SK-N-SH (cell line): ENCODE measurements around the gene LYPD4.

Experiments
- CHD2 ChIP-seq: fragments of 150-350 bp; IDR thresholded peaks from 2 replicates; pipeline ENCODE4 v1.6.1; 2018; ENCODE audit warnings: low read length; ENCODE audit not compliant: partially characterized antibody
- MEF2A ChIP-seq: IDR thresholded peaks from 2 replicates; pipeline ENCODE4 v1.4.0; 2012; ENCODE audit warnings: low read depth, borderline replicate concordance
- POLR2AphosphoS5 ChIP-seq: IDR thresholded peaks from 2 replicates; pipeline ENCODE4 v1.6.1; 2012; ENCODE audit warnings: low read depth, low read length
- RCOR1 ChIP-seq: fragments of 150-350 bp; IDR thresholded peaks from 2 replicates; pipeline ENCODE4 v1.6.1; 2017; ENCODE audit warnings: antibody characterized with exemption, low read length
- TAF1 ChIP-seq: IDR thresholded peaks from 2 replicates; pipeline ENCODE4 v1.6.1; 2012; ENCODE audit warnings: low read depth, mild to moderate bottlenecking, low read length, moderate library complexity, borderline replicate concordance
- YY1 ChIP-seq: IDR thresholded peaks from 2 replicates; pipeline ENCODE4 v1.4.0; 2012; ENCODE audit warnings: low read depth, mild to moderate bottlenecking
- TF ChIP-seq, protein P1 (sequence below): fragments of 200-600 bp; sonication (generic); IDR thresholded peaks from 2 replicates; pipeline ENCODE4 v1.6.1; 2017; ENCODE audit warnings: antibody characterized with exemption, mild to moderate bottlenecking, moderate library complexity

DNA sequence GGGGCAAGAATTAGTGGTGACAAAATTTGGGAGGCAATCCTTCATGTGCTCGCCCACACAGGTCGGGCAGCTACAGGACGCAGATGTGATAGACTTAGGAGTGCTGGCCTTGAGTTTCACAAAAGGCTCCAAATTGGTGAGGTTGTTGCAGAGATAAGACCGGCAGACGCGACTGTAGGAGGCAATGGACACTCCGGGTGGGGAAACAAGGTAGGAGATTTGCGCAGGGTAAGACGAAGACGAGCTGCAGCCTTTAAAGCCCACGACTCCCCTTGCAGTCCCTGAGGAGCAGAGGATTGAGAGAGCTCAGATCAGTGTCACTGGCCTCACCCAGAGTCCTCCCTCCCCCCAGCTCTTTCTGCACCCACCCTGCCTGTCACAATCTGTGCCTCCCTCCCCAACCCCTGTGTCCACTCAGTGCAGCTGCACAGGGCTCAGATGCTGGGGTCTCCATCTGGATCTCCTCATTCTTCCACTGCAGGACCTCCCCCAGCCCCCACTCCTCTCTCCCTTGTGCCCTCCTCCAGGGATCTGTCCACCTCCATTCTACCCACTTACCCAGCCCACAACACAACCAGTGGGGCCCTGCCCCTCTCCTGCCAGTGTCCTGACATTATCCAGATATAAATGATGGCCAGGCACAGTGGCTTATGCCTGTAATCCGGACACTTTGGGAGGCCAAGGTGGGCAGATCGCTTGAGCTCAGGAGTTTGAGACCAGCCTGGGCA, 6.3 kb downstream of the LYPD4 start:
- no peak for TF ChIP-seq RCOR1
- TF ChIP-seq, protein P1, sequence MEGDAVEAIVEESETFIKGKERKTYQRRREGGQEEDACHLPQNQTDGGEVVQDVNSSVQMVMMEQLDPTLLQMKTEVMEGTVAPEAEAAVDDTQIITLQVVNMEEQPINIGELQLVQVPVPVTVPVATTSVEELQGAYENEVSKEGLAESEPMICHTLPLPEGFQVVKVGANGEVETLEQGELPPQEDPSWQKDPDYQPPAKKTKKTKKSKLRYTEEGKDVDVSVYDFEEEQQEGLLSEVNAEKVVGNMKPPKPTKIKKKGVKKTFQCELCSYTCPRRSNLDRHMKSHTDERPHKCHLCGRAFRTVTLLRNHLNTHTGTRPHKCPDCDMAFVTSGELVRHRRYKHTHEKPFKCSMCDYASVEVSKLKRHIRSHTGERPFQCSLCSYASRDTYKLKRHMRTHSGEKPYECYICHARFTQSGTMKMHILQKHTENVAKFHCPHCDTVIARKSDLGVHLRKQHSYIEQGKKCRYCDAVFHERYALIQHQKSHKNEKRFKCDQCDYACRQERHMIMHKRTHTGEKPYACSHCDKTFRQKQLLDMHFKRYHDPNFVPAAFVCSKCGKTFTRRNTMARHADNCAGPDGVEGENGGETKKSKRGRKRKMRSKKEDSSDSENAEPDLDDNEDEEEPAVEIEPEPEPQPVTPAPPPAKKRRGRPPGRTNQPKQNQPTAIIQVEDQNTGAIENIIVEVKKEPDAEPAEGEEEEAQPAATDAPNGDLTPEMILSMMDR: no peak
- no peak for TF ChIP-seq MEF2A
- TF ChIP-seq TAF1: no peak
- no peak for TF ChIP-seq YY1
- no peak for TF ChIP-seq POLR2AphosphoS5
- no peak for TF ChIP-seq CHD2
